DMS 273 treated with DMSO at 0.1 percent for 48 hours (cell line): ENCODE measurements around the gene GRHL1.
"Not testable (repeated sequence)": the region's sequence is repeated elsewhere in the genome, so short reads cannot be mapped to it uniquely, and the experiment has no call there.

Experiments used
- DNase-seq: peaks from one replicate; lab custom pipeline; 2025; lab: John Stamatoyannopoulos, UW

The GRHL1 gene, protein sequence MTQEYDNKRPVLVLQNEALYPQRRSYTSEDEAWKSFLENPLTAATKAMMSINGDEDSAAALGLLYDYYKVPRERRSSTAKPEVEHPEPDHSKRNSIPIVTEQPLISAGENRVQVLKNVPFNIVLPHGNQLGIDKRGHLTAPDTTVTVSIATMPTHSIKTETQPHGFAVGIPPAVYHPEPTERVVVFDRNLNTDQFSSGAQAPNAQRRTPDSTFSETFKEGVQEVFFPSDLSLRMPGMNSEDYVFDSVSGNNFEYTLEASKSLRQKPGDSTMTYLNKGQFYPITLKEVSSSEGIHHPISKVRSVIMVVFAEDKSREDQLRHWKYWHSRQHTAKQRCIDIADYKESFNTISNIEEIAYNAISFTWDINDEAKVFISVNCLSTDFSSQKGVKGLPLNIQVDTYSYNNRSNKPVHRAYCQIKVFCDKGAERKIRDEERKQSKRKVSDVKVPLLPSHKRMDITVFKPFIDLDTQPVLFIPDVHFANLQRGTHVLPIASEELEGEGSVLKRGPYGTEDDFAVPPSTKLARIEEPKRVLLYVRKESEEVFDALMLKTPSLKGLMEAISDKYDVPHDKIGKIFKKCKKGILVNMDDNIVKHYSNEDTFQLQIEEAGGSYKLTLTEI

DNA sequence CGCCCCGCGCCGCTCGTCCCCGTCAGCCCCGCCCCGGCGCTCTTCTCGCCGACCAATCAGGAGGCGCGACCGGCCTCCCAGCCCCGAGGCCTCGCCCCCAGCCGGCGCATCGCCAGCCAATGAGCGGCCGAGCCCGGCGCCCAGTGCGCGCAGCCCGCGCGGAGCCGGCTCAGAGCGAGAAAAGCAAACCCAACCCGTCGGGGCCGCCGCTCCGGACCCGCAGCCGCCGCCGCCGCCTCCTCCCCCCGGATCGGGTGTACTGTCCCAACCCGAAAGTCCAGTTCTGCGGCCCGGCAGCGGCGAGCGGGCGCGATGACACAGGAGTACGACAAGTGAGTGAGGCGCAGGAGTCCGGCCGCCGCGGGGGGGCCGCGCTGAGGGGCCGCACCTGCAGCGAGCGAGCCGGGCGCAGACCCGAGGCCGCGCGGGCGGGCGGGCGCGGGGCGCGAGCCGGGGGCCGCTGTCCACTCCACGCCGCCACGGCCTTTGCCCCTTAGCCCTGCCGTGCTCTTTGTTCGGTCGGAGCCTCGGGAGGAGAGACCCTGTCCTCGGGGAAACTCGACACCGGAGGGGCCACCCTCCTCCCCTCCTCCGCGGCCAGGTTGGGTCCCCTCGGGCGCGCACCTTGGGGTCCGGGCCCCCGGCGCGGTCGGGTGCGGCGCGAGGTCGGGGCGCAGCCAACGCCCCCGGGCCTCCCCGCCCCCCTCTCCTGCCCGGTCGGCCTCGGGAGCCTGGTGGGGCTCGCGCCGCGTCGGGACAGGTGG, at the start of gene GRHL1:
TSS of gene GRHL1 (plus strand) at position 172 of the 764 bp plus-strand sequence. CDS start at position 313, 141 bp downstream.
- DNase-seq, result peak; percentile 53

DNA sequence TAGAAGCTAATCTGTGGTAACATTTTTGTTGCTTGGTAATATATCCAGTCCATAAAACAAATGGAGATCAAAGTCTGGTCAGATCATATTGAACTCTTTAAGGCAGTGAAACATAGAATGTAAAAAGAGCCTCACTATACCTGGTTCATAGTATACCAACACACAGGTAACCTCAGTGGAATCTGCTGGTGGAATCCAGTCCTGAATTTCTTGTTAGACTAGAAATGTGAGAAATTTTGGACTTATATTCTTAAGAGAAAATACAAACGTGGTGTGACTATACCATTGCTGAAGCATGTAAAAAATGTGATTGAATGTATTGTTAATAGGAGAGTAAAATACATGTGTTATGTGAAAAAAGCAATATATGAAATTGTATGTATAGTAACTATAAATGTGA, 46.1 kb upstream of the GRHL1 start:
- no peak for DNase-seq

GRCh38 chr2:9907402-9907801, 44.1 kb upstream of the GRHL1 start:
- no peak for DNase-seq

DNA sequence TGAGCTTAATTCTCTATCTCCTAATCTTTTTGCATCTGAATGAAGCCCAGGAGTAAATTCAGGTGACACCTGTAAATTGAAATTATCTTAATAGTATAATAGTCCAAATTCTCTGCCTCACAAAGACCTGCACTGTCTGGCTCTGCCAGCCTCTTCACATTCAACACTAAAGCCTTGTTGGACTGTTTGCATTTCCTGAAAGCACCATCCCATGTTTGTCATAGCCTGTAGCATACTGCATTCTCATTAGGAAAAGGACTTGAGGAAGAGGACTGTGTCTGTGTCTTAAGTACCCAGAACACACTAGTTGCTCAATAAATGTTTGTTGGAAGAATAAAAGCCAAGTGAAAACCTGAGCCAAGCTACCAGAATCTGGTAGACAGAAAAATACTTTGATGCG, 42.9 kb upstream of the GRHL1 start:
- no peak for DNase-seq

GRCh38 chr2:9909106-9909505, 42.4 kb upstream of the GRHL1 start:
- no peak for DNase-seq

DNA sequence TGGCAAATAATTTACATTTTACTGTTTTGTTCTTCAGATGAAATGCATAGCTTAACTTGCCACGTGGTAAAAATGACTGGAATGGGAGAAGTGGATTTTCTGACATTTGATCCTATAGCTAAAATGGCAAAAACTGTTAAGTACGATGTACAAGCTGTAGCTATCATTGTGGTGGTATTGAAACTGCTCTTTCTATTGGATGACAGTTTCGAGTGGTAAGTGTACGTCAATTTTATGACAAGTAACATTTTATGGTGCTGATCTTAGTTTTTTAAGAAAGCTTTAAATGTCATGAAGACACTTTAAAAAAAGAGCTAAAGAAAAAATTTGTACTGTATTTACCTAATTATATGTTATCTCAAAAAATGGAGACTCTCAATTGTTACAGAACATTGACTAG, 40.8 kb upstream of the GRHL1 start:
- no peak for DNase-seq

- no peak for DNase-seq
These were observed 39.0 kb upstream of the GRHL1 start for GRCh38 chr2:9912468-9912867.

- no peak for DNase-seq
These were observed 37.0 kb upstream of the GRHL1 start for GRCh38 chr2:9914384-9915065.

- DNase-seq, result no peak
These were observed 33.2 kb upstream of the GRHL1 start for GRCh38 chr2:9918275-9918674.

- no peak for DNase-seq
These were observed 32.0 kb upstream of the GRHL1 start for GRCh38 chr2:9919512-9919911.

DNA sequence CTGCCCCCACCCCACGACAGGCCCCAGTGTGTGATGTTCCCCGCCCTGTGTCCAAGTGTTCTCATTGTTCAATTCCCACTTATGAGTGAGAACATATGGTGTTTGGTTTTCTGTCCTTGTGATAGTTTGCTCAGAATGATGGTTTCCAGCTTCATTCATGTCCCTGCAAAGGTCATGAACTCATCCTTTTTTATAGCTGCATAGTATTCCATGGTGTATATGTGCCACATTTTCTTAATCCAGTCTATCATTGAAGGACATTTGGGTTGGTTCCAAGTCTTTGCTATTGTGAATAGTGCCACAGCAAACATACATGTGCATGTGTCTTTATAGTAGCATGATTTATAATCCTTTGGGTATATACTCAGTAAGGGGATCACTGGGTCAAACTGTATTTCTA, 24.5 kb upstream of the GRHL1 start:
- not testable (repeated sequence) for DNase-seq

DNA sequence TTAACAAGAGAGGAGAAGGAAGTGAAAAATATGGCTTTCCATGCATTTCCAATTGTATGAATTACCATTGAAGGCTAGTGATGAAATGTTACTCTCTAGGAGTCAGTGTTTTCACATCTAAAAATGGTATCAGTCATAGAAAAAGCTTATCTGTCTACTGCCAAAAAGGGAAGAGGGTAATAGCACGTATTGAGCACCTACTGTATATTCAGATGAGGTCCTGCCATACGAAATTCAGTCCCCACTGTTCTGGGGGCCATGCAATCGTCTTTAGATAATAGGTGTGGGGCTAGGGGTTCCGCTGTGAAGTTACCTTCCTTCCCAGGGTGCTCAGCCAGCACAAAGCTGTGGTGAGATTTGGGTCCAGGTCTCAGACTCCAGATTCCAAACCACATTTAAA, 14.2 kb upstream of the GRHL1 start:
- no peak for DNase-seq

DNA sequence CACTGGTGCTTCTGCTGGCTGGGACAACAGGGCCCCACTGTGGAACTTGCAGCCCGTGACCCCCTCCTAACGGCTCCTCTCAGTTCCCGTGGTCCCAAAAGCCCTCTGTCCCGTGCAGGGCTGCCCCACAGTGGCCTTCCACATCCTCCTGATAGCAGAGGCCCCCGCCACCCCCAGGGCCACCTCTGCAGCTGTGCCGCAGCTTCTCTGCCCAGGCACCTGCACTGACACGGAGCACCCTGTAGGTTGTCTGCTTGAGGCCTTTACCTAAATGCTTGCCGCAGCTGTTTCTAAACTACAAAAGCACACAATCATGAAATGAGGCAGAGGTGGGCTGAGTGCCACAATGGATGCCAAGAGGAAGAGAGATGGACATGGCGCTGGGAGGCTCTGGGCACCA, 13.5 kb upstream of the GRHL1 start:
- DNase-seq, result no peak

DNA sequence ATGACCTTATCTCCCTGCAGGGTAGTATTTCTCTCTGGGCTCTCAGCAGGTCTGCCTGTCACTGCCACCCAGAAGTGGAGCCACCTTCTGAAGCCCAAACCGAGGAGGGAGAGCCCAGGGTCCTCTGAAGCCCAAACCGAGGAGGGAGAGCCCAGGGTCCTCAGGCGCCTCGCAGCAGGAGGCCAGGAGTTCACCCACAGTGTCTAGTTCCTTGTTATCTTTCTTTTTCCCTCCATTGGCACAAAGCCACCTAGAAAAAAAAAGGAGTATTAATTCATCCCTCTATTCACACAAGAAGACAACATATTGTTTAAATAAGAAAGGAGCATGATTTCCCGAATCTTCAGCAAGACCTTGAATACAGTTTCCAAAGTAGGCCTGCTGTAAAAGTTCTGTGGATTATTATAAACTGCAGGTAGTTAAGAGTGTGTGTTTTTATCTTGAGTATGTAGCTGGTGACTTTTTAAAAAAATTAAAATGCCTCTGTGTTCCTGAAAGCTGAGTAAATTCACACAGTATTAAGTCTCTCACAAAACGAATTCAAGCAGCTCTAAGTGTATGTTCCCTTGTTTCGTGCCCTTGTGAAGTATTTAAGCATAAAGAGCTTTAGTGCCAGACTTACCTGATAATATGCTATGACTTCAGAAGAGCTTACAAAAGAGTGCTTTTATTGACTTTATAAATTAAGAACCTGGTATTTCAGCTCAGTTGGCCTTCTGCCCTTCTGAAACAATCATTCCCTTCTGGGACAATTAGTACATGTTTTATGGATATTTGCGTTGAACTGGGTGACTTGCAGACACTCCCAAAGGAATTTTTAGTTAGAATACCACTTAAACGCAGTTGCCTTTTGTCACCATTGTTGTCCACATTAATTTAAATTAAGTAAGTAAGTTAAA, 11.7 kb upstream of the GRHL1 start:
- DNase-seq, result no peak

DNA sequence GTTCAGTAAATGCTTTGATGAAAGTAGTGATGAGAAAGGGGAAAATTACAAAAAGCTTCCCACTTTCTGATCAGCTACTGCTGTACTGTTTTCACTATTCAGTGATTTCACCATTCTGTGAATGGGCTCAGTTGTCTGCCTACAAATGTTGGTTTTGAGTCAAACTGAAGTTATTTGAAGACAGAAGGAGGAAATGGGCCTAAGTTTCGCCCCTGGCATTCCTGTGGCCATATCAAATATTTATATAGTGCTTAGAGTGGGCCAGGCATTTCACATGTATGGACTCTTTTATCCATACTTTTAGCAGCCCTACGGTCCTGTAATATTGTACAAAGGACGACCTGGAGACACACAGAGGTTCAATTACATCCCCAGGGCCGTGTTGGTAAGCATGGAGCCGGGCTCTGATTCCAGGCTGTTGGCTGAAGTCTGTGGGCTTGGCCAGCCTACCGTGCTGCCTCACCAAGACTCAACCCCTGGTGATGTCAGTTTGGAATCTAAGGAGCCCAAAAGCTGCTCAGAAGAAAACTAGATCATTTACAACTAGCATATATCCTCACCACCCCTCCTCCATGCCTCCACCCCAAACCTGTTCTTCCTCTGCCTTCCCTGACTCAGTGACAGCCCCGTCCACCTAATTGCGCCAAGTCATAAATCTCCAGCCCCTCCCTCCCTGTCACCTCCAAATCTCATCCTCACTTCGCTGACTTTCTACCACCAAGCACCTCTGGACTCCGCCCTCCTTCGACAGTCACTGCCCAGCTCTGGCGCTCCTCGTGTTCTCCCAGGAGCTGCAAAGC, 10.1 kb upstream of the GRHL1 start:
- DNase-seq, result no peak

DNA sequence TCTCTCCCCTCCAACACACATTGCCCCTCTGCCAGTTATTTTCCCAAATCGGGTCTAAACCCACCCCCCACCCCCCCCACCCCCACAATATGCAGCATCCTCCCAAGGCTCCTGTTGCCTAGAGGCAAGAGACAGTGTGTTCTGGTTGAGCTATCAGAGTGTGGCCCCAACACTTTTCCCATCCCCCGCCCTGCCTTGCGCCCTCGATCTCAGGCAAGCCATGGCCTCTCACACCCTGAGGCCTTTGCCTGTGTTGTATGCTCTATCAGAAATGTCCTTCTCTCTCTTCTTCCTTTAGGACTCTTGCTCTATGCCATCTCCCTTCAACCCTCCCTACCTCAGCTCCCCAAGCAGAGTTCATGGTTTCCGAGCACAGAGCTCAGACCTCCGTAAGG, 9.5 kb upstream of the GRHL1 start:
- no peak for DNase-seq

- DNase-seq, result no peak
These were observed 7.1 kb upstream of the GRHL1 start for GRCh38 chr2:9944330-9944758.

GRCh38 chr2:9945596-9945995, 5.9 kb upstream of the GRHL1 start:
- DNase-seq, result no peak

DNA sequence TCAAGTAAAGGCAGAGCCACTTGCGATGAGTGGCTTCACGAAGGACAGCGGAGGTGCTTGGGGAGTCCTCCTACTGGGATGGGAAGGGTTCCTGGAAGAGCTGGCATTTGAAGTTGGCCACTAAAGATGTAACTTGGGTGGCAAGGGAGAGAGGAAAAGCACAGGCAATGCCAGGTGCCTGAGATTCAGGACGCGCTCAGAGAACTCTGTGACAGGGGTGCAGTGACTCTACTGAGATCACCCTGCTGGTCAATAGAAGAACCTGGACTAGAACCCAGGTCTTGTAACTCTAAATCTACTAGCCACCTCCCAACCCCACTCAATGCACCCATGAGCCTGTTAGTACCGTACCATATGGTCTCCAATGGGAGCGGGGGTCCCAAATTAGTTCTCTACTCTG, 5.4 kb upstream of the GRHL1 start:
- DNase-seq, result no peak

- DNase-seq, result no peak
These were observed 4.7 kb upstream of the GRHL1 start for GRCh38 chr2:9946818-9947217.
